Karpas-422 (cell line): ENCODE results near the gene TREML4. TPM values are rescaled to one million over a fixed set of nuclear protein-coding genes. Genes with fewer than 3 reads are reported as not detected.

Experiments used
- DNase-seq: peaks from one replicate; pipeline ENCODE4 v3.0.0-alpha.2; 2015
- H2AFZ ChIP-seq: fragments of 200-600 bp; sonication (generic); 2 replicates; pipeline ENCODE4 v1.6.1; 2014; ENCODE audit warnings: antibody characterized with exemption, low read length, mixed read lengths
- H3K27ac ChIP-seq: fragments of 200-600 bp; sonication (generic); 2 replicates; pipeline ENCODE4 v1.5.1; 2014; ENCODE audit warnings: mild to moderate bottlenecking, low read length, moderate library complexity
- H3K27me3 ChIP-seq: fragments of 200-600 bp; sonication (generic); 2 replicates; pipeline ENCODE4 v1.6.1; 2014; ENCODE audit warnings: low read length, mixed read lengths
- H3K36me3 ChIP-seq: fragments of 200-600 bp; sonication (generic); 2 replicates; pipeline ENCODE4 v1.6.1; 2014; ENCODE audit warnings: low read length, mixed read lengths; ENCODE audit not compliant: insufficient read depth
- H3K4me1 ChIP-seq: fragments of 200-600 bp; sonication (generic); 2 replicates; pipeline ENCODE4 v1.6.1; 2014; ENCODE audit warnings: mild to moderate bottlenecking, low read length, mixed read lengths
- H3K4me2 ChIP-seq: fragments of 200-600 bp; sonication (generic); 2 replicates; pipeline ENCODE4 v1.6.1; 2014; ENCODE audit warnings: low read length, low read depth, mild to moderate bottlenecking; ENCODE audit not compliant: poor library complexity, severe bottlenecking
- H3K4me3 ChIP-seq: fragments of 200-600 bp; sonication (generic); 2 replicates; pipeline ENCODE4 v1.5.1; 2014; ENCODE audit warnings: mild to moderate bottlenecking, antibody characterized with exemption, low read length, mixed read lengths
- H3K79me2 ChIP-seq: fragments of 200-600 bp; sonication (generic); 2 replicates; pipeline ENCODE4 v1.6.1; 2014; ENCODE audit warnings: mild to moderate bottlenecking, low read length, mixed read lengths
- H3K9ac ChIP-seq: fragments of 200-600 bp; sonication (generic); 2 replicates; pipeline ENCODE4 v1.6.0; 2014; ENCODE audit warnings: low read length
- H3K9me2 ChIP-seq: fragments of 200-600 bp; sonication (generic), shearing (Covaris generic); replicated peaks from 2 replicates; pipeline ENCODE4 v1.6.0; 2014; ENCODE audit warnings: mild to moderate bottlenecking, low read length, moderate library complexity; ENCODE audit not compliant: insufficient read depth
- H3K9me3 ChIP-seq: fragments of 300-700, 200-600 bp; sonication (generic); 2 replicates; pipeline ENCODE4 v1.6.1; 2014; ENCODE audit warnings: low read length, mixed read lengths
- H4K20me1 ChIP-seq: fragments of 200-600 bp; sonication (generic); 2 replicates; pipeline ENCODE4 v1.6.1; 2014; ENCODE audit warnings: mild to moderate bottlenecking, antibody characterized with exemption, low read length, low read depth; ENCODE audit not compliant: insufficient read depth
- total RNA-seq: library from RNA; depleted of rRNA; stranded (reverse); fragments of >200 nt; shearing (Covaris generic); gene quantifications from 2 replicates; pipeline ENCODE4 v1.2.3, GENCODE V29; 2014; ENCODE audit warnings: low replicate concordance

Gene TREML4
- total RNA-seq, 1 experiment from 2014 or later, result not detected

DNA sequence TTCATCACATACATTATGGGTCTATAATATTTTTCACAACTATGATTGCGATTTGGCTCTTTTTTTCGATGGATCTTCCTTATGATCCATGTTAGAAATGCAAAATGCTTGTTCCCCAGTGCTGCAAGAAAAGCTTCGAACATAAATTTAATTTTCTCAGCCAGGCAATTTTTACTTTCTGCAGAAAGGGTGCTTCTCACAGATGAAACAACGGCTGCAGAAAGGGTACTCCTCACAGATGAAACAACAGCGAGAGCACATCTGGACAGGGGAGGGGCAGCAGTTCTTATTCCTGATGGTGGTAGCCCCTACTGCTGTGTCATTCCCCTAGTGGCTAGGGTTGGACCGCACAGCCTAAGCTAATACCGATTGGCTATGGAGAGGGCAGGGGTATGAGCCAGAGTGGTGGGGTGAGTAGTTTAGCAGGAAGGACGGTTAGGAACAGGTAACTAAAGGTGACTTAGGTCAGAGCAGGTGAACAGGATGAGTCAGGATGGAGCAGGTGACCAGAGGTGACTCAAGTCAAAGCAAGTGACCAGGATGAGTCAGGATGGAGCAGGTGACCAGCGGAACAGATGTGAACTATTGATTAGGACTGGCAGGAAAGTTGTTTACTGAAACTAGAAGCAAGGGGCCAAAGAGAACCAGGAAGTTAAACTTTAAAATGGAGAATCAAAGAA lies 13.4 kb upstream of the TREML4 start:
- Histone ChIP-seq H2AFZ (no peak overlapping the region), H3K27me3 (no peaks in the 10 kb centered on the region), H3K36me3 (no peaks in the 10 kb centered on the region), H3K27ac (no peak overlapping the region), H3K9me3 (no peaks in the 10 kb centered on the region), H3K9me2 (no peaks in the 10 kb centered on the region), H3K9ac (no peak overlapping the region), H3K4me2 (no peak overlapping the region), H3K4me3 (no peak overlapping the region), H3K4me1 (no peaks in the 10 kb centered on the region), H3K79me2 (no peaks in the 10 kb centered on the region), H4K20me1 (no peaks in the 10 kb centered on the region)
- no peak for DNase-seq

DNA sequence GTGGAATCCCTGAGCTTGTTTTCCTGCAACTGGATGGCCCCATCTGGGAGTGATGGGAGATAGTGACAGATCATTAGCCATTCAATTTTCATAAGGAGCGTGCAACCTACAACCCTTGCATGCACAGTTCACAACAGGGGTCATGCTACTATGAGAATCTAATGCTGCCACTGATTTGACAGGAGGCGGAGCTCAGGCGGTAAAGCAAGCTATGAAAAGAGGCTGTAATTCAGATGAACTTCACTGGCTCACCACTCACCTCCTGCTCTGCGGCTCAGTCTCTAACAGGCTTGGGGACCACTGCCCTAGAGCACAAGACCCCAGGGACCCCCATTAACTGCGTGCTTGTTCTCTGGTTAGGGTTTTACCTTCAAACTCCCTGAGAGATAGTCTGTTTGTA lies 12.4 kb upstream of the TREML4 start:
- Histone ChIP-seq H3K27me3 (no peaks in the 10 kb centered on the region), H3K4me3 (no peak overlapping the region), H3K36me3 (no peaks in the 10 kb centered on the region), H2AFZ (no peak overlapping the region), H3K79me2 (no peaks in the 10 kb centered on the region), H3K9me2 (no peaks in the 10 kb centered on the region), H3K4me1 (no peaks in the 10 kb centered on the region), H3K27ac (no peak overlapping the region), H3K9me3 (no peaks in the 10 kb centered on the region), H3K9ac (no peak overlapping the region), H3K4me2 (no peak overlapping the region), H4K20me1 (no peaks in the 10 kb centered on the region)
- DNase-seq, result no peak

DNA sequence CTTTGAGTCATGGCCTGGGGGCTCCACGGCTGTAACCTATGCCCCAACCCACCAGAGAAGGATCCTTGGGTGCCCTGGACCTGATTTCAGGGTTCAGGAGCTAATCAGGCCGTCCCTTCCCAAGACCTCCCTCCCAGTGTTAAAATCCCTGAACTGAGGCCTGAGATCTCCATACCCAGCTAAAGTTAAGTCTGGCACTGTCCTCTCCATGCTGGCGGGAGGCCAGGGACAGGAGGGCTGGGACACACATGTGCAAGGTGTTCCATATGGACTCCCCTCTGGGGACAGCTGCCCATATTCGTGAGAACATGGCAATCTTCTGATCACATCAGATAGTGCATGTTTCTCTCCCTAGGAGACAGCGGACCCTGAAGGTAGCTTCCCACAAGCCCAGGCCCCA lies 11.5 kb upstream of the TREML4 start:
- Histone ChIP-seq H4K20me1 (no peaks in the 10 kb centered on the region), H3K79me2 (no peaks in the 10 kb centered on the region)

DNA sequence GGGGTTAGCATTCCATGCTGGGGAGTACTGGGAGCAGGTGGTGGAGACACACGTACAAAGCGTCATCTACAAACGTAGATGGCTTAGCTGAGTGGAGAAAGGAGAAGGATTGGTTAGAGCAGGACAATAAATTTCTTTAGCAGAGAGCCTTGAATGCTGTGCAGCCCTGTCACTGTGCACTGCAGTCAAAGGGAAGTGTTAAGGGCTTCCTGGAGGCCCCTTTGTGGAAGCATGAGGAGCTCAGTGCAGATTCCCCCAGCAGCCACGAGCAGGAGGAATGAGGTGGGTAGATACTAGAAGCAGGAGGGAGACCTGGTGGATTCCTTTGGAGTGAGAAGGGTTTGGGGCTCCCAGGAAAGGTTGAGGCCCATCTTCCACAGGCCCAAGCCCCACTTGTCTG lies 6.1 kb upstream of the TREML4 start:
- H3K79me2 ChIP-seq, result no peaks in the 10 kb centered on the region
- H3K4me3 ChIP-seq, result no peak overlapping the region
- H3K9me3 ChIP-seq, result no peaks in the 10 kb centered on the region
- no peaks in the 10 kb centered on the region for H3K27me3 ChIP-seq
- no peaks in the 10 kb centered on the region for H3K9me2 ChIP-seq
- no peaks in the 10 kb centered on the region for H3K4me1 ChIP-seq
- DNase-seq, result no peak
- H4K20me1 ChIP-seq, result no peaks in the 10 kb centered on the region
- H3K9ac ChIP-seq, result no peak overlapping the region
- H3K36me3 ChIP-seq, result no peaks in the 10 kb centered on the region
- H2AFZ ChIP-seq, result no peak overlapping the region
- H3K27ac ChIP-seq, result no peak overlapping the region
- no peak overlapping the region for H3K4me2 ChIP-seq

More for the DNA sequence above, 11.5 kb upstream of the TREML4 start:
- Histone ChIP-seq H3K27me3 (no peaks in the 10 kb centered on the region), H2AFZ (no peak overlapping the region), H3K4me1 (no peaks in the 10 kb centered on the region), H3K4me3 (no peak overlapping the region), H3K9ac (no peak overlapping the region), H3K27ac (no peak overlapping the region), H3K9me3 (no peaks in the 10 kb centered on the region), H3K9me2 (no peaks in the 10 kb centered on the region), H3K36me3 (no peaks in the 10 kb centered on the region), H3K4me2 (no peak overlapping the region)
- DNase-seq, result no peak

DNA sequence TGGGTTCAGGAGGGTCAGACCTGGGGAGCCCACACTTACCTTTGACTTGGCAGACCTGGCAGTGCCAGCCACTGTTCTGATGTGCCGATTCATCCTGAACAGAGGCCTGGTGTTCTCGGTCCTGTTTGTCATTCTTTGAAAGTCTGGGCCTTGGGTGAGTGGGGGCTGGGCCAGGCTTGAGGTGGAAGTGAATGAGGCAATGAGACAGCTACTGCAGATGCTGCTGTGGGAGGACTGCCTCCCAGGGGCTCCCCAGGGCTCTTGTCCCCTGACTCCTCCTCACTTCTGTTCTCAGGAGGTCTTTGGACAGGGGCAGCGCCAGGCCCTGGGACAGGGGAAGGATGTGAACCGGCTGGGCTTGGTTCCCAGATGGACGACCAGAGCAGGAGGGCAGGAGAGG lies 5.6 kb upstream of the TREML4 start:
- no peak overlapping the region for H3K4me2 ChIP-seq
- H3K9me3 ChIP-seq, result no peaks in the 10 kb centered on the region
- H3K27me3 ChIP-seq, result no peaks in the 10 kb centered on the region
- no peaks in the 10 kb centered on the region for H4K20me1 ChIP-seq
- no peak for DNase-seq
- H3K4me1 ChIP-seq, result no peaks in the 10 kb centered on the region
- no peaks in the 10 kb centered on the region for H3K36me3 ChIP-seq
- H3K4me3 ChIP-seq, result no peak overlapping the region
- H2AFZ ChIP-seq, result no peak overlapping the region
- H3K9me2 ChIP-seq, result no peaks in the 10 kb centered on the region
- no peak overlapping the region for H3K27ac ChIP-seq
- H3K79me2 ChIP-seq, result no peaks in the 10 kb centered on the region
- H3K9ac ChIP-seq, result no peak overlapping the region

DNA sequence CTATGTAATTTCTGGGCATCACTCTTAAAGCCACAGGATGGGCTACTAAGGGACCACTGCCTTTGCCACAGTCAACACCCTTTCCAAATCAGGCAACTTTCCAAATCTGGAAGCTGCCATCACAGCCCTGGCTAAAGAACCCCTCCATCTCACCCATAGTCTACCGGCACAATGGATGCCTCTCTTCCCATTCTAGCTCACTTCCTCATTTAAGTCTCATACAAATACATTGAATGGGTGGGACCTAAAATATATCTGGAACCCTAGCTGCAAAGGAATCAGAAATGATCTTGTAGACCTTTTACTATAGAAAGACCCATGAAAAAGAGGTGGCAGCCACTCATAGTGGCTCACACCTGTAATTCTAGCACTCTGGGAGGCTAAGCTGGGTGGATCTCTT lies 3.3 kb upstream of the TREML4 start:
- no peaks in the 10 kb centered on the region for H3K27me3 ChIP-seq
- H3K4me2 ChIP-seq, result no peak overlapping the region
- no peak overlapping the region for H2AFZ ChIP-seq
- no peaks in the 10 kb centered on the region for H3K9me2 ChIP-seq
- no peaks in the 10 kb centered on the region for H3K79me2 ChIP-seq
- no peak overlapping the region for H3K4me3 ChIP-seq
- no peaks in the 10 kb centered on the region for H4K20me1 ChIP-seq
- no peak overlapping the region for H3K27ac ChIP-seq
- DNase-seq, result no peak
- no peaks in the 10 kb centered on the region for H3K4me1 ChIP-seq
- H3K36me3 ChIP-seq, result no peaks in the 10 kb centered on the region
- no peaks in the 10 kb centered on the region for H3K9me3 ChIP-seq
- no peak overlapping the region for H3K9ac ChIP-seq

DNA sequence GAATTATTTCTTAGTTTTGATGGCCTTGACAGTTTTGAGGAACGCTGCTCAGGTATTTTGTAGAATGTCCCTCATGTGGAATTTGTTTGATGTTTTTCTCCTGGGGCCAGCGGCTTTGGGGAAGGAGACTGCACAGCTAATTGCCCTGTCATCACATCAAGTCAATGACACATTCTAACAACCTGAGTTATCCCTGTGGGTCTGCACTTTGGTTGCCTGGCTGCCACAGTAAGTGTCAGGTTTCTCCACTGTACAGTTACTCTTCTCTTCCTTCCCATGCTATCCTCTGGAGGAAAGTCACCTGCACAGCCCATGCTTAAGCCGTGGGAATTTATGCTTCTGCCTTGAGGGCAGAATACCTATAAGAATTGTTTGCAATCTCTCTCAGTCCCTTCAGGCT lies 1.4 kb upstream of the TREML4 start:
- Histone ChIP-seq H2AFZ (no peak overlapping the region), H3K27me3 (no peaks in the 10 kb centered on the region), H3K9me2 (no peaks in the 10 kb centered on the region), H3K4me2 (no peak overlapping the region), H3K79me2 (no peaks in the 10 kb centered on the region), H3K27ac (no peak overlapping the region), H3K36me3 (no peaks in the 10 kb centered on the region), H3K9me3 (no peaks in the 10 kb centered on the region), H3K9ac (no peak overlapping the region), H3K4me1 (no peaks in the 10 kb centered on the region), H3K4me3 (no peak overlapping the region), H4K20me1 (no peaks in the 10 kb centered on the region)
- DNase-seq, result no peak

DNA sequence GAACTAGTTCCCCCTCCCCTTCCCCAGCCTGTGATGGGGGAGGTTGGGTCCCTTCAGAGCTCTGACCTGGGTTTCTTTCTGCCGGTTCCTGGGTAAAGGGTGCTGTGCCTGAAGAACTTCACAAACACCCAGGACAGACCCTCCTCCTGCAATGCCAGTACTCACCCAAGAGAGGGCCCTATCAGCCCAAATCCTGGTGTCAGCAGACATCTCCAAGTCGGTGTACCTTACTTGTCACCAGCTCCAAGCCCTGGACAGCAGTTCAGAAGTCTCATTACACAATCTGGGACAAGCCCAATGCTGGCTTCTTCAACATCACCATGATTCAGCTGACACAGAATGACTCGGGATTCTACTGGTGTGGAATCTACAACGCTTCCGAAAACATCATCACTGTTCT lies 467 bp downstream of the TREML4 start:
- Histone ChIP-seq H3K4me1 (no peaks in the 10 kb centered on the region), H2AFZ (no peak overlapping the region), H3K9me2 (no peaks in the 10 kb centered on the region), H4K20me1 (no peaks in the 10 kb centered on the region), H3K9ac (no peak overlapping the region), H3K4me3 (no peak overlapping the region), H3K27me3 (no peaks in the 10 kb centered on the region), H3K4me2 (no peak overlapping the region), H3K79me2 (no peaks in the 10 kb centered on the region), H3K9me3 (no peaks in the 10 kb centered on the region), H3K27ac (no peak overlapping the region), H3K36me3 (no peaks in the 10 kb centered on the region)
- peak; percentile 49 for DNase-seq

DNA sequence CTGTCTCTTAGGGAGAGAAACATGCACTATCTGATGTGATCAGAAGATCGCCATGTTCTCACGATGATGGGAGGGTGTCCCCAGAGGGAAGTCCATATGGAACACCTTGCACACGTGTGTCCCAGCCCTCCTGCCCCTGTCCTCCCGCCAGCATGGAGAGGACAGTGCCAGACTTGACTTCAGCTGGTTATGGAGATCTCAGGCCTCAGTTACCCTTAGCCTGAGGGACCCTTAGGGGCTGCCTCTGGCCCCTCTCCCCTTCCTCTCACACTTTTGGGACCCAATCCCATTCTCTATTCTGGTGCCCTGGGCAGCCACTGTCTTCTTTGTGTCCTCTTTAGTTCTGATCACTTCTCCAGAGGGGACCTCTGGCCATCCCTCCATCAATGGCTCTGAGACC lies 1.6 kb downstream of the TREML4 start:
- Histone ChIP-seq H3K4me3 (no peak overlapping the region), H2AFZ (no peak overlapping the region), H3K9ac (no peak overlapping the region), H3K9me3 (no peaks in the 10 kb centered on the region), H4K20me1 (no peaks in the 10 kb centered on the region), H3K4me1 (no peaks in the 10 kb centered on the region), H3K27ac (no peak overlapping the region), H3K27me3 (no peaks in the 10 kb centered on the region), H3K36me3 (no peaks in the 10 kb centered on the region), H3K4me2 (no peak overlapping the region), H3K79me2 (no peaks in the 10 kb centered on the region), H3K9me2 (no peaks in the 10 kb centered on the region)
- DNase-seq, result no peak
